ENCODE measurements around the gene BTK. TPM values are rescaled to one million over a fixed set of nuclear protein-coding genes. Genes with fewer than 3 reads are reported as not detected.

The BTK gene
- total and polyA plus RNA-seq, 9 of the 15 experiments (the other 6 are each of a cell fraction or from before 2014, with no cell fraction given): 14.9 to 93.4 (median 65.2) TPM

DNA sequence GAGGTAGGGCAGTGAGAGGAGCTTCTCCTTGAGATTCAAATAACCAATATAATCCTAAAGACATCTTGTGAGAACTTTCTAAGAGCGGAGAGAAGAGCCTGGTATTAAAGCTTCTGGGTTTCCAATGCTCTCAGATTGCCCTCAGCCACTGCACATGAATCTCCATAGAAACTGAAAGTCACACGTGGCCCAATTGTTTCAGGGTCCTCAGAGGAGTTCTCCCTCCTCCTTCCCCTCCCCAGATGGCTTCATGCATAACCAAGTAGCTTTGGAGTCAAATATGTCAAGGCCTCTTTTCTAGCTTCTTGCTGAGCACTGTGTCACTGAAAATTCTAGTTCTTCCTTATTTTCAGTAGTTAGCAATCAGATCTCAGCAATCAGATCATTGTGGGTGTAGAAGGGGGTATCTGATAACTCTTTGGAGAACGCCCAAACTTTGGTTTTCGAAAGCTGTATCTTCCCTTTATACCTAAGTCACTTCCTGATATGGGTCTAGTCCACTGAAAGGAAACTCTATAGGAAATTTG, 2.2 kb downstream of the BTK start (continued):
- no peak for TF ChIP-seq CCAR2 (IDR thresholded peaks at IDR 0.05; ENCODE audit: low read depth, low read length)
- TF ChIP-seq, protein P1, sequence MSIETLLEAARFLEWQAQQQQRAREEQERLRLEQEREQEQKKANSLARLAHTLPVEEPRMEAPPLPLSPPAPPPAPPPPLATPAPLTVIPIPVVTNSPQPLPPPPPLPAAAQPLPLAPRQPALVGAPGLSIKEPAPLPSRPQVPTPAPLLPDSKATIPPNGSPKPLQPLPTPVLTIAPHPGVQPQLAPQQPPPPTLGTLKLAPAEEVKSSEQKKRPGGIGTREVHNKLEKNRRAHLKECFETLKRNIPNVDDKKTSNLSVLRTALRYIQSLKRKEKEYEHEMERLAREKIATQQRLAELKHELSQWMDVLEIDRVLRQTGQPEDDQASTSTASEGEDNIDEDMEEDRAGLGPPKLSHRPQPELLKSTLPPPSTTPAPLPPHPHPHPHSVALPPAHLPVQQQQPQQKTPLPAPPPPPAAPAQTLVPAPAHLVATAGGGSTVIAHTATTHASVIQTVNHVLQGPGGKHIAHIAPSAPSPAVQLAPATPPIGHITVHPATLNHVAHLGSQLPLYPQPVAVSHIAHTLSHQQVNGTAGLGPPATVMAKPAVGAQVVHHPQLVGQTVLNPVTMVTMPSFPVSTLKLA (conservative IDR thresholded peaks at IDR 0.05): 0 out of 4 replicates have a peak, but pooled peaks of 1 of the 2 experiments have one; percentile 19
- no peak for TF ChIP-seq PPARD (CRISPR knock-in tag; IDR thresholded peaks at IDR 0.05)
- TF ChIP-seq KDM1A (IDR thresholded peaks at IDR 0.05): 0 out of 4 replicates have a peak, but pooled peaks have one; percentile 8 to 19
- 0 out of 2 replicates have a peak, but pooled peaks have one; percentile 23 for TF ChIP-seq MYC (IDR thresholded peaks at IDR 0.05; ENCODE audit: low read depth, low read length)
- no peak for TF ChIP-seq MYC (CRISPR knock-in tag; IDR thresholded peaks at IDR 0.05; ENCODE audit: borderline replicate concordance, low read depth)
- TF ChIP-seq RFX1 (IDR thresholded peaks at IDR 0.05): peak; percentile 30; the same call in 1 of the 2 replicates
- TF ChIP-seq TAF1 (IDR thresholded peaks at IDR 0.05; ENCODE audit: control insufficient read depth, extremely low read depth, insufficient read depth, low read length, severe bottlenecking): no peak
- TF ChIP-seq STAT6 (CRISPR knock-in tag; IDR thresholded peaks at IDR 0.05): no peak
- no peak for TF ChIP-seq ZNF395 (CRISPR knock-in tag; IDR thresholded peaks at IDR 0.05)
- TF ChIP-seq, protein P2, sequence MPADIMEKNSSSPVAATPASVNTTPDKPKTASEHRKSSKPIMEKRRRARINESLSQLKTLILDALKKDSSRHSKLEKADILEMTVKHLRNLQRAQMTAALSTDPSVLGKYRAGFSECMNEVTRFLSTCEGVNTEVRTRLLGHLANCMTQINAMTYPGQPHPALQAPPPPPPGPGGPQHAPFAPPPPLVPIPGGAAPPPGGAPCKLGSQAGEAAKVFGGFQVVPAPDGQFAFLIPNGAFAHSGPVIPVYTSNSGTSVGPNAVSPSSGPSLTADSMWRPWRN (IDR thresholded peaks at IDR 0.05; ENCODE audit: low read depth): no peak
- TF ChIP-seq GTF2F1 (IDR thresholded peaks at IDR 0.05; ENCODE audit: low read depth, low read length): no peak
- no peak for TF ChIP-seq ZNF384 (IDR thresholded peaks at IDR 0.05; ENCODE audit: low read depth, low read length)
- TF ChIP-seq ZNF197 (CRISPR knock-in tag; IDR thresholded peaks at IDR 0.05; ENCODE audit: low read depth): no peak
- TF ChIP-seq NEUROD1 (IDR thresholded peaks at IDR 0.05; ENCODE audit: borderline replicate concordance, low read depth, low read length, partially characterized antibody): no peak
